OCI-LY7 (cell line): ENCODE data around the gene TUBAL3. TPM values are rescaled to one million over a fixed set of nuclear protein-coding genes. Genes with fewer than 3 reads are reported as not detected.

Experiments used
- BruUV-seq: library from RNA; stranded (reverse); fragments of 400-500 nt; replicated peaks from 2 replicates; lab custom pipeline; 2021; lab: Mats Ljungman, UMichigan
- CTCF ChIA-PET: fragments of 300-600 bp; sonication (Branson Sonifier 250); formaldehyde crosslinking; loops from one replicate; lab custom pipeline; 2022; ENCODE audit warnings: antibody characterized with exemption; ENCODE audit not compliant: unreplicated experiment; lab: Charles Lee
- POLR2A ChIA-PET: fragments of 300-600 bp; sonication (Branson Sonifier 250); formaldehyde crosslinking; loops from one replicate; lab custom pipeline; 2022; ENCODE audit warnings: antibody characterized with exemption; lab: Charles Lee
- DNase-seq: peaks from one replicate; pipeline ENCODE4 v3.0.0-alpha.2; 2015; ENCODE audit warnings: low spot score
- H2AFZ ChIP-seq: fragments of 200-600 bp; sonication (generic), shearing (Covaris generic); 2 replicates; pipeline ENCODE4 v1.6.1; 2014; ENCODE audit warnings: mild to moderate bottlenecking, antibody characterized with exemption, low read length, moderate library complexity
- H3K27ac ChIP-seq: fragments of 200-600 bp; sonication (generic); 2 replicates; pipeline ENCODE4 v1.5.1; 2014; ENCODE audit warnings: mixed run types, low read depth, mild to moderate bottlenecking, moderate library complexity, low read length, inconsistent platforms; ENCODE audit not compliant: poor library complexity, severe bottlenecking
- H3K36me3 ChIP-seq: fragments of 200-600 bp; sonication (generic); 2 replicates; pipeline ENCODE4 v1.6.1; 2014; ENCODE audit warnings: mild to moderate bottlenecking, antibody characterized with exemption, low read length, moderate library complexity, mixed read lengths; ENCODE audit not compliant: insufficient read depth
- H3K4me1 ChIP-seq: fragments of 200-600 bp; sonication (generic); 2 replicates; pipeline ENCODE4 v1.5.1; 2014; ENCODE audit warnings: mild to moderate bottlenecking, low read length; ENCODE audit not compliant: insufficient read depth, poor library complexity, severe bottlenecking
- H3K4me2 ChIP-seq: fragments of 200-600 bp; sonication (generic); 2 replicates; pipeline ENCODE4 v1.6.1; 2014; ENCODE audit warnings: mild to moderate bottlenecking, low read length
- H3K4me3 ChIP-seq: fragments of 200-600 bp; sonication (generic); 2 replicates; pipeline ENCODE4 v1.5.1; 2014; ENCODE audit warnings: mild to moderate bottlenecking, low read depth, low read length; ENCODE audit not compliant: poor library complexity, severe bottlenecking
- H3K79me2 ChIP-seq: fragments of 200-600 bp; sonication (generic); 2 replicates; pipeline ENCODE4 v1.6.1; 2016; ENCODE audit warnings: low read depth, mild to moderate bottlenecking, low read length, moderate library complexity, mixed read lengths; ENCODE audit not compliant: insufficient read depth
- H3K9me2 ChIP-seq: fragments of 200-600 bp; sonication (generic); 2 replicates; pipeline ENCODE4 v1.6.1; 2016; ENCODE audit warnings: mild to moderate bottlenecking, low read length, mixed read lengths; ENCODE audit not compliant: insufficient read depth
- H3K9me3 ChIP-seq: fragments of 200-600 bp; sonication (generic); 2 replicates; pipeline ENCODE4 v1.6.1; 2014; ENCODE audit warnings: mild to moderate bottlenecking, mixed run types, low read length, mixed read lengths
- H4K20me1 ChIP-seq: fragments of 200-600 bp; sonication (generic); 2 replicates; pipeline ENCODE4 v1.6.1; 2014; ENCODE audit warnings: mild to moderate bottlenecking, antibody characterized with exemption, low read length, moderate library complexity, mixed read lengths; ENCODE audit not compliant: insufficient read depth
- EZH2phosphoT487 ChIP-seq: fragments of 200-600 bp; sonication (generic); IDR thresholded peaks from 2 replicates; pipeline ENCODE4 v1.6.1; 2018; ENCODE audit warnings: low read depth, borderline replicate concordance, mild to moderate bottlenecking, mixed run types, antibody characterized with exemption, low read length, moderate library complexity, mixed read lengths
- intact Hi-C: fragments of 100-400 bp; cut with micrococcal nuclease; formaldehyde crosslinking; loops from one replicate; pipeline ENCODE4 v1.10.0; 2022; ENCODE audit not compliant: unreplicated experiment
- total RNA-seq, 2 experiments: library from RNA; depleted of rRNA in 1 of 2; stranded (reverse); fragments of >200 nt in 1 of 2; shearing (Covaris generic) in 1 of 2; gene quantifications; 2 replicates each; pipeline ENCODE4 v1.2.3, GENCODE V29; 2014 to 2022
- TF ChIP-seq, protein P1 (sequence below): fragments of 200-600 bp; sonication (generic); conservative IDR thresholded peaks from 2 replicates; pipeline ENCODE4 v1.5.1; 2014; ENCODE audit warnings: mild to moderate bottlenecking, antibody characterized with exemption, low read length, moderate library complexity, mixed read lengths

Gene TUBAL3
- total RNA-seq, 2 experiments from 2014 or later, result not detected

- no peak overlapping the region for H3K4me3 ChIP-seq
- no peaks in the 10 kb centered on the region for H3K9me2 ChIP-seq
- H3K4me2 ChIP-seq, result no peak overlapping the region
- no peaks in the 10 kb centered on the region for H4K20me1 ChIP-seq
- H3K4me1 ChIP-seq, result no peaks in the 10 kb centered on the region
- TF ChIP-seq, protein P1, sequence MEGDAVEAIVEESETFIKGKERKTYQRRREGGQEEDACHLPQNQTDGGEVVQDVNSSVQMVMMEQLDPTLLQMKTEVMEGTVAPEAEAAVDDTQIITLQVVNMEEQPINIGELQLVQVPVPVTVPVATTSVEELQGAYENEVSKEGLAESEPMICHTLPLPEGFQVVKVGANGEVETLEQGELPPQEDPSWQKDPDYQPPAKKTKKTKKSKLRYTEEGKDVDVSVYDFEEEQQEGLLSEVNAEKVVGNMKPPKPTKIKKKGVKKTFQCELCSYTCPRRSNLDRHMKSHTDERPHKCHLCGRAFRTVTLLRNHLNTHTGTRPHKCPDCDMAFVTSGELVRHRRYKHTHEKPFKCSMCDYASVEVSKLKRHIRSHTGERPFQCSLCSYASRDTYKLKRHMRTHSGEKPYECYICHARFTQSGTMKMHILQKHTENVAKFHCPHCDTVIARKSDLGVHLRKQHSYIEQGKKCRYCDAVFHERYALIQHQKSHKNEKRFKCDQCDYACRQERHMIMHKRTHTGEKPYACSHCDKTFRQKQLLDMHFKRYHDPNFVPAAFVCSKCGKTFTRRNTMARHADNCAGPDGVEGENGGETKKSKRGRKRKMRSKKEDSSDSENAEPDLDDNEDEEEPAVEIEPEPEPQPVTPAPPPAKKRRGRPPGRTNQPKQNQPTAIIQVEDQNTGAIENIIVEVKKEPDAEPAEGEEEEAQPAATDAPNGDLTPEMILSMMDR, result no peak
- no peak for TF ChIP-seq EZH2phosphoT487
- ChIA-PET CTCF (no interaction called here), POLR2A (interaction anchor here (0.7 kb wide), 1 partner anchor 331 kb away, joined by 3 read pairs; no protein-coding TSS in a partner anchor)
- H3K79me2 ChIP-seq, result no peaks in the 10 kb centered on the region
- no peaks in the 10 kb centered on the region for H3K9me3 ChIP-seq
- BruUV-seq, result no TSS peak
- DNase-seq, result no peak
- H2AFZ ChIP-seq, result no peak overlapping the region
- H3K27ac ChIP-seq, result no peak overlapping the region
- no peaks in the 10 kb centered on the region for H3K36me3 ChIP-seq
- intact Hi-C loops, result no loop called here
Observed at GRCh38 chr10:5356302-5356763, 48.3 kb downstream of the TUBAL3 start.

GRCh38 chr10:5355594-5356301, 48.9 kb downstream of the TUBAL3 start:
- Histone ChIP-seq H2AFZ (no peak overlapping the region), H3K4me2 (no peak overlapping the region), H4K20me1 (no peaks in the 10 kb centered on the region), H3K79me2 (no peaks in the 10 kb centered on the region), H3K4me3 (no peak overlapping the region), H3K9me3 (no peaks in the 10 kb centered on the region), H3K36me3 (no peaks in the 10 kb centered on the region), H3K4me1 (no peaks in the 10 kb centered on the region), H3K27ac (no peak overlapping the region), H3K9me2 (no peaks in the 10 kb centered on the region)
- intact Hi-C loops, result no loop called here
- TF ChIP-seq, protein P1, result no peak
- TF ChIP-seq EZH2phosphoT487, result no peak
- CTCF ChIA-PET, result no interaction called here
- no TSS peak for BruUV-seq
- DNase-seq, result no peak
- POLR2A ChIA-PET, result no interaction called here

DNA sequence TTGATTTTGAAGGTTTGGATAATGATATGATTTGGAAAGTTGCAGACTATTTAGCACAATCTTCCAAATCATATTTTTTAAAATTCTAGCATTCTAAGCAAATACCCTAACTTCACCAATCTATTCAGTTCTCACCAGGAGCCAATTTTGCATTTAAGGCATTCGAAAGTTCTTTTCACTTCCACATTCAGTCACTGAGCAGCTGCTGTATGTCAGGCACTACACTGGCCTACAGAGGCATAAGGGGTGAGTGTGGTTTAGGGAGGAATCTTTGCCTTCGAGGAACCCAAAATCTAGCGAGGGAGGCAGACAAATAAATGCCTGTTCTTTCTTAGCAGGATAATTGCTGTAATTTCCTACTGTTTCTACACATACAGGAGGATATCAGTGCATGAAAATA, 50.6 kb downstream of the TUBAL3 start:
- TF ChIP-seq EZH2phosphoT487, result no peak
- TF ChIP-seq, protein P1, result no peak
- Histone ChIP-seq H3K9me3 (no peaks in the 10 kb centered on the region), H3K9me2 (no peaks in the 10 kb centered on the region), H3K4me1 (no peaks in the 10 kb centered on the region), H2AFZ (no peak overlapping the region), H3K36me3 (no peaks in the 10 kb centered on the region), H3K79me2 (no peaks in the 10 kb centered on the region), H3K4me2 (no peak overlapping the region), H4K20me1 (no peaks in the 10 kb centered on the region), H3K4me3 (no peak overlapping the region), H3K27ac (no peak overlapping the region)
- BruUV-seq, result no TSS peak
- intact Hi-C loops, result no loop called here
- ChIA-PET POLR2A (no interaction called here), CTCF (no interaction called here)
- DNase-seq, result no peak
